Effector memory CD4-positive, alpha-beta T cell (primary cell): ENCODE measurements around the gene SOAT1.

Experiments used
- DNase-seq, 3 donors: peaks; one replicate each; pipeline ENCODE4 v3.0.0-alpha.2; 2020
- H3K27ac ChIP-seq: 2 replicates; pipeline ENCODE4 v1.7.0; 2013; ENCODE audit warnings: mild to moderate bottlenecking, low read length, moderate library complexity; ENCODE audit not compliant: insufficient read depth, poor library complexity, severe bottlenecking
- H3K27me3 ChIP-seq: replicated peaks from 2 replicates; pipeline ENCODE4 v1.7.0; 2013; ENCODE audit warnings: mild to moderate bottlenecking, low read length; ENCODE audit not compliant: insufficient read depth, control insufficient read depth, poor library complexity, severe bottlenecking
- H3K36me3 ChIP-seq: 2 replicates; pipeline ENCODE4 v1.7.0; 2013; ENCODE audit warnings: mild to moderate bottlenecking, low read length, moderate library complexity; ENCODE audit not compliant: control insufficient read depth, insufficient read depth
- H3K4me1 ChIP-seq: 2 replicates; pipeline ENCODE4 v1.7.0; 2013; ENCODE audit warnings: low read length, mild to moderate bottlenecking; ENCODE audit not compliant: control insufficient read depth, insufficient read depth, poor library complexity, severe bottlenecking
- H3K4me3 ChIP-seq: 2 replicates; pipeline ENCODE4 v1.7.0; 2013; ENCODE audit warnings: low read length, low read depth, mild to moderate bottlenecking; ENCODE audit not compliant: insufficient read depth, poor library complexity, severe bottlenecking
- H3K9me3 ChIP-seq: 2 replicates; pipeline ENCODE4 v1.7.0; 2013; ENCODE audit warnings: mild to moderate bottlenecking, low read length, moderate library complexity; ENCODE audit not compliant: control insufficient read depth

Gene SOAT1

DNA sequence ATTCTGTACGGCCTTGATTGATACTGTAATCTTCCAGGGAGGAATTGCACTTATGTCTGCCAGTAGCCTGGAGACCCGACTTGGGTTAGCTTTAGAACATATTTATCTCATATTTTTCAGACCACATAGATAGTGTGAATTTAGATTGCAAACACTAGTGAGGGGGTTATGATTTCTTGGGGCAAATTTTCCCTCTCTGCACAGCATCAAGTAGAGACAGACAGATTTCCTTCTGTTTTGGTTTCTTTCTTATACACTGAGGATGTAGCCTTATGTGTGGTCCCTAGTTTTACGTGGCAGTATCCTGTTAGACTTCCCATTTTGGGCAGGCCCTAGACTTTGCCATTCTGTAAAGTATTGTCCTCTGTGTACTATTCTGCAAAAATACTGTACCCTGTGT, 29.0 kb downstream of the SOAT1 start:
- H3K4me3 ChIP-seq = no peak overlapping the region
- no peaks in the 10 kb centered on the region for H3K9me3 ChIP-seq
- H3K36me3 ChIP-seq = peaks cover 17% of the 10 kb centered on the region
- H3K27me3 ChIP-seq = no peaks in the 10 kb centered on the region
- no peak for DNase-seq
- H3K27ac ChIP-seq = no peak overlapping the region
- no peaks in the 10 kb centered on the region for H3K4me1 ChIP-seq

DNA sequence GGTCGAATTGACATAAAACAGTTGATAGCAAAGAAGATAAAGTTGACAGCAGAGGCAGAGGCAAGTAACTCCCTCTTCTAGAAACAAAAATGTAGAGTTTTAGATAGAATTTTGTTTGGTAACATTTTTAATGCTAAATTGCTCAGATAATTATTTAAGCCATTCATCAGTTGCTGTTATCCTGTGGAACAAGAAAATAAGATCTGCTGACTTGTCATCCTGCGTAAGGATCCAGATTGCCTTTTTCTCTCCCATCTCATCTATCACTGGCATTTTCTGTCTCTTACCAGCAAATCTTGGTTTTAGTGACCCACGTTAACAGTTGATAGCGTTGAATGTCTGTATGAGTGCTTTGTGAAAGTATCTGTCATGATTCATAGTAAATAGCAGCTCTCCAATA, 29.8 kb downstream of the SOAT1 start:
- H3K27me3 ChIP-seq = no peaks in the 10 kb centered on the region
- no peaks in the 10 kb centered on the region for H3K9me3 ChIP-seq
- no peak overlapping the region for H3K27ac ChIP-seq
- no peak for DNase-seq
- H3K36me3 ChIP-seq = peaks cover 17% of the 10 kb centered on the region
- H3K4me1 ChIP-seq = no peaks in the 10 kb centered on the region
- H3K4me3 ChIP-seq = no peak overlapping the region

DNA sequence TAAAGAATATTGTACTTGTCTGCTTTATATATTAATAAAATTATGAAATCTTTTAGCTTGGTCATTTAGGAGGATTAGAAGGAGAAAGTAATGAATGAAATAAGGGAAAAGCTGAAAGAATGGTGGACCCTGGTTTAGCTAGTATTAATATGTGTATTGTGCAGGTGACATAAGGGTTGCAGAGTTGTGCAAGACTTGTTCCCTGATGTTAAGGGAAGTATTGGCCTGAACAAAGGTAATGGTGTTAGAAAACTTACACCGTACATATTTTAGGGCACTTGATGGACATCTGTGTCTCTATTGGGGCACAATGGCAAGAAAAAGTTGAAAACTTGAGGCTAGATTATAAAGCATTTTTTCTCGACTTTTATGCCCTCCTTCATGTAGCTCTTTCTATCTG, 32.2 kb downstream of the SOAT1 start:
- no peaks in the 10 kb centered on the region for H3K9me3 ChIP-seq
- H3K4me3 ChIP-seq = no peak overlapping the region
- no peaks in the 10 kb centered on the region for H3K27me3 ChIP-seq
- no peaks in the 10 kb centered on the region for H3K4me1 ChIP-seq
- no peak overlapping the region for H3K27ac ChIP-seq
- H3K36me3 ChIP-seq = peaks cover 17% of the 10 kb centered on the region
- DNase-seq = no peak

DNA sequence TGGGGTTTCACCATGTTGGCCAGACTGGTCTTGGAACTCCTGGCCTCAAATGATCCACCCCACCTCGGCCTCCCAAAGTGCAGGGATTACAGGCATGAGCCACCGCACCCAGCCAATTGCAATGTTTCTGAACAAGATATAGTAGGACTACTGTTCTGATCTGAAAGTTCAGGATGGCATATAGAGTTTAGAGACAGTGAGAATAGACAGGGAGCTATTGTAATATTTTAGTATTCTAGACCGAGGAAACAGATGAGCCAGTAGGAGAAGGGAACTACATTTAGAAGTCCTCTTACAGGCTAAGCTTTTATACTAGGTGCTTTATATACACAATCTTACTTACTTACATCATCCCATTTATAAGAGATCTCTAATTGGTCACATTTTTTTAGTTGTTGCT, 33.1 kb downstream of the SOAT1 start:
- Histone ChIP-seq H3K27ac (no peak overlapping the region), H3K9me3 (no peaks in the 10 kb centered on the region), H3K27me3 (no peaks in the 10 kb centered on the region), H3K36me3 (peaks cover 17% of the 10 kb centered on the region), H3K4me3 (no peak overlapping the region), H3K4me1 (no peaks in the 10 kb centered on the region)
- DNase-seq = no peak

DNA sequence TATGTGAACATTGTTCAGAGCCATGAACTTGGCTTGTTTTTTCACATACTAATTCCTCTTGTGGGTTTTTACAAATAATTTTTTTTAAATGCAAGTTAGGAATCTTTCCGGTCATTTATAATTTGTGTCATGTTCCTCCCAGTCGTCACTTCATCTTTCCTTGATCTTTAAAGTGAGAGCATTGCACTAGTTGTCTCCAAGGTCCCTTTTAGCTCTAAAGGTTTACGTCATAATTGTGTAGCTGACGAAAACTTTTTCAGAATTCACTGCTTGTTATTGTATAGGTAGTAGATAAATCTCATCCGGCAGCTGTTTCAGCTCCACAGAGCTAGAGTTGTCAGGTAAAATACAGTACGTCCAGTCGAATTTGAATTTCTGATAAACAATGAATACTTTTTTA, 33.6 kb downstream of the SOAT1 start:
- H3K4me1 ChIP-seq = no peaks in the 10 kb centered on the region
- peaks cover 17% of the 10 kb centered on the region for H3K36me3 ChIP-seq
- H3K27ac ChIP-seq = no peak overlapping the region
- no peak for DNase-seq
- no peak overlapping the region for H3K4me3 ChIP-seq
- H3K9me3 ChIP-seq = no peaks in the 10 kb centered on the region
- no peaks in the 10 kb centered on the region for H3K27me3 ChIP-seq

DNA sequence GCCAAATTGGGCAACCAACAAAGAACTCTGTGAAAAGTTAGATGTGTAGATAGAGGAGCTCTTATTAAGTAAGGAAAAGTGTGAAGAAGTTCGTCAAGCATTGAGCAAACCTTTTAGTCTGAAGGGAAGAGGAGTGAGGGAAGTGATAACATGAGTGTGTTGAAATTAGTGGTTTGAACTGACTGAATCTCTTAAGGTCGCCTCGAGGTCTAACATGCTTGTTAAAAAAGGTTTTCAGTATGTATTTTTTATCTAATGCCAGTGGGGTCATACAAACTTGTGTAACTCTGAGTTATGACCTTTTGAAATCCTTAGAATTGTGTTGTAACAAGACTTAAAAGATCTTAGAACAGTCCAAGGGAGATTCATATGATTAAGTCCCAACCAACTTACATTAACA, 34.1 kb downstream of the SOAT1 start:
- Histone ChIP-seq H3K27ac (no peak overlapping the region), H3K9me3 (no peaks in the 10 kb centered on the region), H3K4me1 (no peaks in the 10 kb centered on the region), H3K36me3 (peaks cover 17% of the 10 kb centered on the region), H3K27me3 (no peaks in the 10 kb centered on the region), H3K4me3 (no peak overlapping the region)
- no peak for DNase-seq

DNA sequence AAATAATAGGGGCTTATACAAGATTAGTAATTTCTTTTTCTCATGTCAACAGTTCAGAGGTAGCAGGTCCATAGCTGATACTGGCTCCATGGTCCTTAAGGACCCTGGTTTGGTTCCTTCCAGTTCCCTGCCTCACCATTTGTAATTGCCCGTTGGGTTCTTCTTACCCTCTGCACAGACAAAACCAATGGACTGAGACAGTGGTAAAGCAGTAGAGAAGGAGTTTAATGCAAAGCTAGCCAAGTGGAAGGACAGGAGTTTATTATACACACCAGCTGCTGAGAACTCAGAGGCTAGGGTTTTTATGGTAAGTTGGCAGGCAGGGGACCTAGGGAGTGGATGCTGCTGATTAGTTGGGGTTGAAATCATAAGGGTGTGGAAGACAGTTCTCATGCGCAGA, 36.3 kb downstream of the SOAT1 start:
- Histone ChIP-seq H3K36me3 (peaks cover 5% of the 10 kb centered on the region), H3K27ac (no peak overlapping the region), H3K4me3 (no peak overlapping the region), H3K27me3 (no peaks in the 10 kb centered on the region), H3K4me1 (no peaks in the 10 kb centered on the region), H3K9me3 (no peaks in the 10 kb centered on the region)
- DNase-seq = no peak

DNA sequence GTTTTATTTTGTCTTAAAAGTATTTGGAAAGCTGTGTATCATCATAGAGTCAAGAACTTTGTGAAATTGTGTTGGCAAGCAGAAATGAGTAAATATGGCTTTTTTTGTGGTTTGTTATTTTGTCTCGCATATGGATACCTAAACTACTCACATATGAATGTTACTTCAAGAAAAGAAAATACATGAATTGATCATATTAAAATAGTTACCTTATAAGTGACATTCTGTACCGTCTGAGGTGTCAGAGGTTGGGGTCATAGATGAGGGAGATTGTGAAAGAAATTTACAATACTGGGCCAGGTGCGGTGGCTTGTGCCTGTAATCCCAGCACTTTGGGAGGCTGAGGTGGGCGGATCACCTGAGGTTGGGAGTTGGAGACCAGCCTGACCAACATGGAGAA, 40.8 kb downstream of the SOAT1 start:
- Histone ChIP-seq H3K4me1 (no peaks in the 10 kb centered on the region), H3K27me3 (no peaks in the 10 kb centered on the region), H3K36me3 (peaks cover 19% of the 10 kb centered on the region), H3K9me3 (no peaks in the 10 kb centered on the region), H3K4me3 (no peak overlapping the region), H3K27ac (no peak overlapping the region)
- DNase-seq = no peak

DNA sequence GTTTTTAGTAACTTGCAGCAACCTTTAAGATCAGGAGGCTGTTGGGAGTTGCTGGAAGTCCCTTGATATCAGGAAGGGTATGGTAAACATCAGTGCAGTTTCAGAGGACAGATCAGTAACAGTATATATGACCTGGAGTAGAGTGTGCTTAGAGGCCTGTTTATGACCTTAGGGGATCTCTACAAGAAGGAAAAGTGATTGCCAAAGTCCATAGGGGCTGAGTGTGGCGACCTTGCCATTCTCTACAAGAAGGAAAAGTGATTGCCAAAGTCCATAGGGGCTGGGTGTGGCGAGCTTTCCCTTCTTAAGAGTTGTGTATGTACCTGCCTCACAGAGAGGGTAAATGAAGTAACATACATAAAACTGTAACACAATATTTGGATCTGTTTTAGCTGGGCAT, 43.7 kb downstream of the SOAT1 start:
- Histone ChIP-seq H3K36me3 (peaks cover 39% of the 10 kb centered on the region), H3K9me3 (no peaks in the 10 kb centered on the region), H3K4me3 (no peak overlapping the region), H3K4me1 (no peaks in the 10 kb centered on the region), H3K27ac (no peak overlapping the region), H3K27me3 (no peaks in the 10 kb centered on the region)
- DNase-seq = no peak

DNA sequence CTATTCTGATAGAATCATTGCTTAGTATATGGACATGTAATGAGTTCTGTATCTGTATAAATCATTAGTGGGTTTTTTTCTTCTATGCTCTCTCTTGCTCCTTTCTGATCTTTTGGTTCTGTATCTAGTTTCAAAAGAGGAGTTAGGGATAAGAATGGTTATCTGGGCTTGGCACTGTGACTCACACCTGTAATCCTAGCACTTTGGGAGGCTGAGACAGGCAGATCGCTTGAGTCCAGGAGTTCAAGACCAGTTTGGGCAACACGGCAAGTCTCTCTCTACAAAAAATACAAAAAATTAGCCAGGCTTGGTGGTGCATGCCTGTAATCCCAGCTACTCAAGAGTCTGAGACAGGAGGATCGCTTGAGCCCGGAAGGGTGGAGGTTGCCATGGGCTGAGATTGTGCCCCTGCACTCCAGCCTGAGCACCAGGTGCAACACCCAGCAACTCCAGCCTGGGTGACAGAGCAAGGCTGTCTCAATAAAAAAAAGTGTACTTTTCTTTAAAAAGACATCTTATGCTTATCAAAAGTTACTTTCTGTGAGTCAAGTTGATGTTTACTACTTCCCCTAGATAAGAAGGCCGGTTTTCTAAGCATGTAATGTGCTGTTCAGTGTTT, 44.5 kb downstream of the SOAT1 start:
- no peak for DNase-seq
- Histone ChIP-seq H3K9me3 (no peaks in the 10 kb centered on the region), H3K27ac (no peak overlapping the region), H3K27me3 (no peaks in the 10 kb centered on the region), H3K36me3 (peaks cover 45% of the 10 kb centered on the region), H3K4me1 (no peaks in the 10 kb centered on the region), H3K4me3 (no peak overlapping the region)
